ENCODE results near the gene SOD2.
"Not testable (repeated sequence)": the region's sequence is repeated elsewhere in the genome, so short reads cannot be mapped to it uniquely, and the experiment has no call there.

Gene SOD2

GRCh38 chr6:159728531-159728964, 35.5 kb upstream of the SOD2 start:
- TF ChIP-seq CTCF (IDR thresholded peaks at IDR 0.05), result no peak
- Histone ChIP-seq H3K4me3 (peak overlapping the region; percentile 95), H3K27ac (peak overlapping the region; percentile 98 to 99)
- no peak for DNase-seq (ENCODE audit: low spot score)

DNA sequence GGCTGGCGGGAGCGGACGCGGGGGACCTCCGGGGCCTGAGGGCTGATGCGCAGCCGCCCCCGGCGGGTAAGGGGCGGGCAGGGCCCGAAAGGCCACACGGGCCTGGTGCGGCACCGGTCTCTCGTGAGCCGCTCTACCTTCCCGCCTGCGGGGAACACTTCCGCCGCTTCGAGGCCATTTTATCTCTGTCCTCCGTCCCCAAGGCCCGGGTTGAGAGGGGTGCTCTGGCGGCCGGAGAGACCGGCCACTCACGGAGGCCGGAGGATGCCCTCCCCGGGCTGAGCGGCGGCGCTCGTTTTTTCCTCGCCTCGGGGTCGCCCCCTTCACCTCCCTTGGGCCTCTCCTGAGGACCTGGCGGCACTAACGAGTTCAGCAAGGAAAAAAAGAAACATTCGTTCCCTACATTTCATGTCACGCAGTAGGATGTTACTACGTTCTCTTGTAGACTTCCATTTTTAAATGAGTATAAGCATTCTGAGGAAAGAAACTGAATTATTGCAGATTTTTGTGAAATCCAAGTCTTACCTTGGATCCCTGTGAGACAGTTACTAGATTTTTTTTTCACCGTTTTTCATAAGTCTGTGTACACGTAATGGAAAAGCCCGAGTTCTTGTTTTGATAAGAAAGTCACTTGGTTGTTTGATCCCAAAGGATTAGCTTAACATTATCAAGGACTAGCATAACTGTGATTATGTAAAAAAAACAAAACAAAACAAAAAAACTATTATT, 34.8 kb upstream of the SOD2 start:
- Histone ChIP-seq H3K27ac (peak overlapping the region; percentile 98 to 99), H3K4me3 (peak overlapping the region; percentile 95)
- TF ChIP-seq CTCF (IDR thresholded peaks at IDR 0.05), result no peak
- DNase-seq (ENCODE audit: low spot score), result no peak

DNA sequence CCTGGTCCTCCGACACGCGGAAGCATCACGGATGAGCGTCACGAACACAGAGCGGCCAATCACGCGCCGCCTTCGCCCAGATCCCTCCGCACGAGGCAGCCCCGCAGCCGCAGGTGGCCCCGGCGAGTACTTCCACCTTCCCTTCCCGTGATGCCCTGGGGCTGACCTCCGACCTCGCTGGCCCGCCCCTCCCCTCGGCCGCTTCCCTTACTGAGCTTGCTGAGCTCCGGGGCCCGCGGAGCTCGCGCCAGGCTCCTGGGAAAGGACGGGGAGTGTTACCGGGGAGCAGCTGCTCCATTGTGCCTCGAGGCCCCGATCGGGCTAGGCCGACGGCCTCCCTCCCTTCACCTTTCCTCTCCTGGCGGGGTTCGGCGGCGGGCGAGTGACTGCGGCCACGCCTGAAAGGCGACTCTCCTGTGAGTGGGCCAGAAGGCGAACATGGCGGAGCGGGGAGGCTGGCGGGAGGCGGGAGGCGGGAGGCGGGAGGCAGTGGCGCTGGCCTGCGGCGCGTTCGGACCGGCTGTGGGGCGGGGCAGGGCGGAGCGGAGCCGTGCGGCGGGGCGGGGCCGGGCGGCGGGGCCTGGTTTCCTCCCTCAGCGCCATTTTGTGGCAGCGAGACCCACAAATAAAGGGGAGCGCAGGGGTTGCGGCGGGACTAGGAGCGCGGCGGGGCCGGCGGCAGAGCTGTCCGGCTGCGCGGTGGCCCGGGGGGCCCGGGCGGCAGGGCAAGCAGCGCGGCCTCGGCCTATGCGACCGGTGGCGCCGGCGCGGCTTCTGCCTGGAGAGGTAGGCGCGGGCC, 34.1 kb upstream of the SOD2 start, which contains the start of gene WTAP:
Gene WTAP, plus strand, starts transcription at position 589 of the 799 bp plus-strand sequence. CDS start 8,760 bp downstream, outside the sequence.
- peak within 1 kb of the TSS; percentile 95 for H3K4me3 ChIP-seq
- no peak for TF ChIP-seq CTCF (IDR thresholded peaks at IDR 0.05)
- peak; percentile 96 for DNase-seq (ENCODE audit: low spot score)

GRCh38 chr6:159726255-159726917, 33.3 kb upstream of the SOD2 start:
- DNase-seq (ENCODE audit: low spot score), result no peak
- TF ChIP-seq CTCF (IDR thresholded peaks at IDR 0.05), result no peak
- peak overlapping the region; percentile 98 to 99 for H3K27ac ChIP-seq
- H3K4me3 ChIP-seq, result peak overlapping the region; percentile 95

More for the DNA sequence above, 34.1 kb upstream of the SOD2 start, which contains the start of gene WTAP:
- peak within 1 kb of the TSS; percentile 98 to 99 for H3K27ac ChIP-seq

GRCh38 chr6:159725208-159725607, 32.2 kb upstream of the SOD2 start:
- not testable (repeated sequence) for H3K27ac ChIP-seq; DNase-seq (ENCODE audit: low spot score); H3K4me3 ChIP-seq

- Histone ChIP-seq H3K4me3 (no peak overlapping the region), H3K27ac (no peak overlapping the region)
- no peak for TF ChIP-seq CTCF (IDR thresholded peaks at IDR 0.05)
- DNase-seq (ENCODE audit: low spot score), result no peak
These were observed 31.7 kb upstream of the SOD2 start for GRCh38 chr6:159724778-159725177.

GRCh38 chr6:159723259-159723658, 30.2 kb upstream of the SOD2 start:
- TF ChIP-seq CTCF (IDR thresholded peaks at IDR 0.05), result no peak
- H3K4me3 ChIP-seq, result no peak overlapping the region
- no peak for DNase-seq (ENCODE audit: low spot score)
- H3K27ac ChIP-seq, result no peak overlapping the region
